Lung (tissue), 12 donors: ENCODE results near the gene WBP11. TPM values are rescaled to one million over a fixed set of nuclear protein-coding genes. Genes with fewer than 3 reads are reported as not detected.

Source experiments
- ATAC-seq: fragments of 200-7000 bp; cut with Tn5 transposase; one replicate; pipeline ENCODE4 v1.9.1; 2020; ENCODE audit warnings: moderate number of reproducible peaks; ENCODE audit not compliant: insufficient read depth, low FRiP score
- DNase-seq, 3 donors: peaks; one replicate each; pipeline ENCODE4 v3.0.0-alpha.2; 2013 to 2017
- H3K27ac ChIP-seq, 2 donors: one replicate each; pipeline ENCODE4 v1.5.1; 2013; ENCODE audit warnings: mild to moderate bottlenecking in 2 of 2, moderate library complexity in 2 of 2, control low read depth in 1 of 2, inconsistent platforms in 1 of 2, low read depth in 1 of 2, low read length in 1 of 2
- H3K27me3 ChIP-seq, 3 donors: one replicate each; pipeline ENCODE4 v1.5.1; 2013; ENCODE audit warnings: low read length in 2 of 3; ENCODE audit not compliant: control insufficient read depth in 3 of 3, insufficient read depth in 3 of 3
- H3K36me3 ChIP-seq, 4 donors: one replicate each; pipeline ENCODE4 v1.5.1; 2013; ENCODE audit warnings: low read length in 4 of 4, mild to moderate bottlenecking in 1 of 4, moderate library complexity in 1 of 4; ENCODE audit not compliant: control insufficient read depth in 4 of 4, insufficient read depth in 4 of 4
- H3K4me1 ChIP-seq, 5 donors: one replicate each; pipeline ENCODE4 v1.5.1; 2013; ENCODE audit warnings: low read length in 5 of 5, mild to moderate bottlenecking in 2 of 5, moderate library complexity in 1 of 5; ENCODE audit not compliant: control insufficient read depth in 5 of 5, insufficient read depth in 5 of 5
- H3K4me3 ChIP-seq: one replicate; pipeline ENCODE4 v1.5.1; 2013; ENCODE audit warnings: mild to moderate bottlenecking, control low read depth, moderate library complexity
- H3K9ac ChIP-seq, 2 donors: one replicate each; pipeline ENCODE4 v1.5.1; 2013; ENCODE audit warnings: low read length in 2 of 2, control low read depth in 1 of 2; ENCODE audit not compliant: insufficient read depth in 1 of 2
- H3K9me3 ChIP-seq, 4 donors: one replicate each; pipeline ENCODE4 v1.5.1; 2013; ENCODE audit warnings: low read length in 3 of 4, mild to moderate bottlenecking in 1 of 4, moderate library complexity in 1 of 4; ENCODE audit not compliant: control insufficient read depth in 4 of 4, insufficient read depth in 3 of 4
- CTCF ChIP-seq: IDR thresholded peaks from 2 replicates; pipeline ENCODE4 v1.5.1; 2012; ENCODE audit warnings: mild to moderate bottlenecking; ENCODE audit errors: control extremely low read depth, extremely low read depth
- WGBS, 2 donors: extraction: QIAGEN DNeasy Blood & Tissue Kit; methylation state at CpG; one replicate each; pipeline ENCODE4 v1.1.7; 2013; 5-methylcytosine and 5-hydroxymethylcytosine counted together
- polyA plus RNA-seq, 2 donors: library from polyadenylated mRNA; stranded (reverse); fragments of 200-250 nt; gene quantifications; one replicate each; pipeline ENCODE4 v1.2.1, GENCODE V29; 2013
- total RNA-seq, 2 donors: library from RNA; depleted of rRNA in 1 of 2; stranded (reverse); fragments of >200 nt in 1 of 2; gene quantifications; one replicate each; pipeline ENCODE4 v1.2.1, GENCODE V29; 2014 to 2021
- donor health status: control.
- donor health status: control.
- donor health status: Bipolar disorder and iron deficiency.
- donor health status: healthy.
- donor health status: DM: yes; HTN: yes; CAD: no.

WBP11 gene
- total and polyA plus RNA-seq, 4 donors: 14.8 to 52.8 (median 30.6) TPM

GRCh38 chr12:14756334-14757143 lies 46.7 kb downstream of the WBP11 start:
- DNase-seq: peak in 2 of 3 donors; percentile 30 to 35

DNA sequence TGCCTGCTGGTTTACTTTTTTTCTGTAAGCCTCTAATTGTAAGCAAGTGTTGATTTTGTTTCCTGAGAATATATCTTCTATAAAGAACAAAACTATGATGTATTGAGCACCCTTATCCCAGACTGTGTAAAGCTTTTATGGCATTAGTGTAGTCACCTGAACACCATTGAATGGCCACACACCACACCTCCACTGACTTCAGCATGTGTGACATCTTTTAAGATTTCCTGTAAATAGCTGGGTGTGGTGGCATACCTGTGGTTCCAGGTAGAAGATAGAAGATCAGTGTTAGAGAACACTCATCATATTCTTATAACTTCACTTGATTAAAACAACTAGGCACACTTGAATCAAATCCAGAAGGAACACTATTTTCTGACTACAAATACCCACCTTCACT lies 51.3 kb downstream of the WBP11 start:
- ATAC-seq: no peak

More at GRCh38 chr12:14756334-14757143, 46.7 kb downstream of the WBP11 start:
- no peak for ATAC-seq
- no peaks in the 10 kb centered on the region for H3K27me3 ChIP-seq
- WGBS, 2 donors: 53 to 54% methylated on average over 17 of the region's 17 CpGs
- H3K9ac ChIP-seq: no peak overlapping the region
- H3K27ac ChIP-seq: no peak overlapping the region
- peaks cover 0 to 3% (median 1%) of the 10 kb centered on the region in 4 donors for H3K9me3 ChIP-seq
- no peak for TF ChIP-seq CTCF
- no peaks in the 10 kb centered on the region for H3K36me3 ChIP-seq
- peaks cover 0 to 2% (median 0%) of the 10 kb centered on the region in 5 donors for H3K4me1 ChIP-seq
- no peak overlapping the region for H3K4me3 ChIP-seq

DNA sequence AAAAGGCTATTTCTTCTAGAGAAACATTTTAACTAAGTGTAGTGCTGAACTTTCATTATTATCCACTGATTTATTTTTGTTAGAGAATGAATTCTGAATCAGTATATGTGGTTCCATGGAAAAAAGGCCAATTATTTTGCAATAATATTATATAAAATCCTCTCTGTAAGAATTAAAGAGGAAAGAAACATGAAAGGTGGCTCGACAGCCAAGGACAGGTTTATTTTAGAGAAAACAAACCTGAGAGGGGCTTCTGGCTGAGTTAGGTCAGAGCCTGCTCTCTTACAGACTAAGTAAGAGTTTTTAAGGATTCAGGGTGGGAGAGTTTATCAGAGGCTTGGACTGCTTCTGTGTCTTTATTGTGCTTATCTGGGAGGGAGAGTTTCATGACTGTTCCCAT lies 60.2 kb downstream of the WBP11 start:
- Histone ChIP-seq H3K9ac (no peak overlapping the region), H3K9me3 (no peaks in the 10 kb centered on the region), H3K4me1 (no peaks in the 10 kb centered on the region), H3K27me3 (no peaks in the 10 kb centered on the region), H3K36me3 (peaks cover 0 to 2% (median 0%) of the 10 kb centered on the region in 4 donors), H3K4me3 (no peak overlapping the region), H3K27ac (no peak overlapping the region)
- DNase-seq (no peak), ATAC-seq (no peak)
- TF ChIP-seq CTCF: no peak
- 93 to 95% methylated on average over 1 of the region's 1 CpG for WGBS, 2 donors

More for the DNA sequence above, 51.3 kb downstream of the WBP11 start:
- Histone ChIP-seq H3K4me3 (no peak overlapping the region), H3K4me1 (no peaks in the 10 kb centered on the region), H3K27ac (no peak overlapping the region), H3K9me3 (no peaks in the 10 kb centered on the region), H3K9ac (no peak overlapping the region), H3K27me3 (no peaks in the 10 kb centered on the region), H3K36me3 (no peaks in the 10 kb centered on the region)
- no peak for TF ChIP-seq CTCF
- no peak for DNase-seq
